Sigmoid colon (tissue), 3 donors: ENCODE data around the gene SCUBE1.

Experiments used
- POLR2A ChIP-seq, 2 donors: fragments of 450-650 bp; IDR thresholded peaks; one replicate each; pipeline ENCODE4 v1.6.1; 2016; ENCODE audit warnings: antibody characterized with exemption in 2 of 2, mild to moderate bottlenecking in 2 of 2, moderate library complexity in 2 of 2
- TF ChIP-seq, protein P1 (sequence below), 4 experiments: fragments of 450-650 bp in 3 of 4; fragments of 200-600 bp in 1 of 4; IDR thresholded peaks; one replicate each; pipeline ENCODE4 v1.5.1; 2016 to 2019; ENCODE audit warnings: antibody characterized with exemption in 4 of 4, mild to moderate bottlenecking in 3 of 4, moderate library complexity in 2 of 4

DNA sequence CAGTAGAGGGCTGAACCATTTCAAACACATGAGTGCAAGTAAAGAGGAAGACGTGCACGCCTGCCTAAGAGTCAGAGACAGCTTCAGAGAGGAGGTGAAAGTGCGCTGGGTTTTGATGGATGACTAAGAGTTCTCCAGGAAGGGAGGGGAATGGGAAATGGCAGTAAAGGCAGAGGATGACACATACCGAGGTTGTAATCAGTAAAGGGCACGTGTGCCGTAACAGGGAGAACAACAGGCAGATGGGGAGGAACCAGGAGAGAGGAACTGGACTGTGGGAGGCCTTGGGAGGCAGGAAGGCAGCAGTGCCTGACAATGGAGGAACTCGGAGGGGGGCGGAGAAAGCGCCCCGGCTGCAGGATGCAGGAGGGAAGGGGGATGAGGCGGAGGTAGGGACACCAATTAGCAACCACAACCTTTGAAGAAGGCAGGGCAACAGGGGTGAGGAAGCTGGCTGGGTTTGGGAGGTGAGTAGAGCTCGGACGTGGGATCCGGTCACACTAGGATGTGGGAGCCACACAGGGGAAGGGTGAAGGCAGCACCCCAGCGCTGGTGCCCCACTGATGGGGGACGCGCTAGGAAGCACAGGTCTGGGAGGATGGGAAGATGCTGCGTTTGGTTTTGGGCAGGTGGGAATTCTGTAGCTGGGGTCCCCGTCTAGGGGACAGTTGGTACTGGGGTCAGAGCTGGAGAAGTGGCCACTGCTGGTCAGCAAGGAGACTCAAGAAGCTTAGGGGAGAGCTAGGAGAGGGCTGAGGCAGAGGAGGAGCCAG, 67.4 kb downstream of the SCUBE1 start:
- TF ChIP-seq, protein P1, sequence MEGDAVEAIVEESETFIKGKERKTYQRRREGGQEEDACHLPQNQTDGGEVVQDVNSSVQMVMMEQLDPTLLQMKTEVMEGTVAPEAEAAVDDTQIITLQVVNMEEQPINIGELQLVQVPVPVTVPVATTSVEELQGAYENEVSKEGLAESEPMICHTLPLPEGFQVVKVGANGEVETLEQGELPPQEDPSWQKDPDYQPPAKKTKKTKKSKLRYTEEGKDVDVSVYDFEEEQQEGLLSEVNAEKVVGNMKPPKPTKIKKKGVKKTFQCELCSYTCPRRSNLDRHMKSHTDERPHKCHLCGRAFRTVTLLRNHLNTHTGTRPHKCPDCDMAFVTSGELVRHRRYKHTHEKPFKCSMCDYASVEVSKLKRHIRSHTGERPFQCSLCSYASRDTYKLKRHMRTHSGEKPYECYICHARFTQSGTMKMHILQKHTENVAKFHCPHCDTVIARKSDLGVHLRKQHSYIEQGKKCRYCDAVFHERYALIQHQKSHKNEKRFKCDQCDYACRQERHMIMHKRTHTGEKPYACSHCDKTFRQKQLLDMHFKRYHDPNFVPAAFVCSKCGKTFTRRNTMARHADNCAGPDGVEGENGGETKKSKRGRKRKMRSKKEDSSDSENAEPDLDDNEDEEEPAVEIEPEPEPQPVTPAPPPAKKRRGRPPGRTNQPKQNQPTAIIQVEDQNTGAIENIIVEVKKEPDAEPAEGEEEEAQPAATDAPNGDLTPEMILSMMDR (IDR thresholded peaks at IDR 0.05) = no peak
- no peak for TF ChIP-seq POLR2A (IDR thresholded peaks at IDR 0.05)
